Stimulated activated effector memory CD8-positive, alpha-beta T cell treated with anti-CD3 and anti-CD28 coated beads, Interleukin-12 subunit alpha, Interleukin-12 subunit beta, amount 100 ng/mL, for 72 hours (primary cell): ENCODE measurements around the gene NPC1L1.
"Not testable (repeated sequence)": the region's sequence is repeated elsewhere in the genome, so short reads cannot be mapped to it uniquely, and the experiment has no call there.

Experiments
- ATAC-seq: fragments of 150-1000 bp; cut with Tn5 transposase; 2 replicates; pipeline ENCODE4 v1.10.0; 2021
- DNase-seq, 2 donors: peaks; one replicate each; pipeline ENCODE4 v3.0.0; 2021 to 2022; ENCODE audit warnings: low spot score in 2 of 2
- H3K27ac Mint-ChIP-seq: one replicate; pipeline ENCODE4 v1.8.0; 2022; ENCODE audit warnings: mild to moderate bottlenecking, mixed read lengths
- H3K36me3 Mint-ChIP-seq: one replicate; pipeline ENCODE4 v1.8.0; 2022; ENCODE audit warnings: mild to moderate bottlenecking, mixed read lengths
- H3K4me1 Mint-ChIP-seq: one replicate; pipeline ENCODE4 v1.8.0; 2022; ENCODE audit warnings: mixed read lengths
- H3K4me3 Mint-ChIP-seq: one replicate; pipeline ENCODE4 v1.8.0; 2022; ENCODE audit warnings: mild to moderate bottlenecking, mixed read lengths
- H3K9me3 Mint-ChIP-seq: one replicate; pipeline ENCODE4 v1.8.0; 2022; ENCODE audit warnings: mixed read lengths

Gene NPC1L1

DNA sequence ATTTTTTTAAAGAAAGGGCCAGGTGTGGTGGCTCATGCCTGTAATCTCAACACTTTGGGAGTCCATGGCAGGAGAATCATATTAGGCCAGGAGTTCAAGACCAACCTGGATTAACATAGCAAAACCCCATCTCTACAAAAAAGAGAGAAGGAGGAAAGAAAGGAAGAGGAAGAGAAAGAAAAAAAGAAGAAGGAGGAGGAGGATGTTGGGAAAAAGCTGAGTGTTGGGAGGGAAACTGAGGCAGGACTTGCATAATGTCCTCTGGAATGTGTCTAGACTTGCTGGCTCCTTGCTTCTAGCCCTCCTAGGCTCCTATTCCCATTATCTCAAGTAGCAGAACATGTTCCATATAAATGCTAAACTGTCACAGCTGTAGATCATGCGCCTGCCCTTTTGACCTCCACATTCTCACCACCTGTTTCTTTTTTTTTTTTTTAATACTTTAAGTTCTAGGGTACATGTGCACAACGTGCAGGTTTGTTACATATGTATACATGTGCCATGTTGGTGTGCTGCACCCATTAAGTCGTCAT, 11.4 kb upstream of the NPC1L1 start:
- DNase-seq, H3K4me3 Mint-ChIP-seq: not testable (repeated sequence)

DNA sequence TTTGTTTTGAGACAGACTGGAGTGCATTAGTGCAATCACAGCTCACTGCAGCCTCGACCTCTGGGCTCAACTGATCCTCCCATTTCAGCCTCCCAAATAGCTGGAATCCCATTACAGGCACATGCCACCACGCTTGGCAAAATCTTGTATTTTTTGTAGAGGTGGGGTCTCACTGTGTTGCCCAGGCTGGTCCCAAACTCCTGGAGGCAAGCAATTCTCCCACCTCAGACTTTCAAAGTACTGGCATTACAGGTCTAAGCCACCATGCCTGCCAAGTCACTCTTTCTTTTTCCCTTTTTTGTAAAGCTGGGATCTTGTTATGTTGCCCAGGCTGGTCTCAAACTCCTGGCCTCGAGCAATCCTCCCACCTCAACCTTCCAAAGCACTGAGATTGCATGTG, 8.3 kb upstream of the NPC1L1 start:
- no peak for ATAC-seq
- H3K4me1 Mint-ChIP-seq, result no peaks in the 10 kb centered on the region

More for the DNA sequence above, 11.4 kb upstream of the NPC1L1 start:
- H3K36me3 Mint-ChIP-seq, H3K4me1 Mint-ChIP-seq, ATAC-seq, H3K9me3 Mint-ChIP-seq, H3K27ac Mint-ChIP-seq: not testable (repeated sequence)

DNA sequence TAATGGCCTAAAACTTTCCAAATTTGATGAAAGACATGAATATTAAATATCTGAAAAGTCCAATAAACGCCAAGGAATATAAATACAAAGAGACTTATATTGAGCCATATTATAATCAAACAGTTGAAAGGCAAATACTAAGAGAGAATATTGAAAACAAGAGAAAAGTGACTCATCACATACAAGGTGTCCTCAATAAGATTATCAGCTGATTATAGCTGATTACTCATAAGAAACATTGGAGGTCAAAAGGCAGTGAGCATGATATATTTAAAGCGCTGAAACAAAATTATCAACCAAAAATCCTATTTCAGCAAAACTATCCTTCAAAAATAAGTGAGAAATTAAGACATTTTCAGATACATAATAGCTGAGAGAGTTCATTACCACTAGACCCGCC, 7.8 kb upstream of the NPC1L1 start:
- no peaks in the 10 kb centered on the region for H3K36me3 Mint-ChIP-seq
- no peaks in the 10 kb centered on the region for H3K4me1 Mint-ChIP-seq
- H3K4me3 Mint-ChIP-seq, result no peak overlapping the region
- ATAC-seq (peak; percentile 54), DNase-seq (no peak)
- H3K27ac Mint-ChIP-seq, result no peak overlapping the region
- H3K9me3 Mint-ChIP-seq, result no peaks in the 10 kb centered on the region

More for the DNA sequence above, 8.3 kb upstream of the NPC1L1 start:
- H3K9me3 Mint-ChIP-seq, result no peaks in the 10 kb centered on the region
- H3K27ac Mint-ChIP-seq, result no peak overlapping the region
- DNase-seq, result no peak
- H3K36me3 Mint-ChIP-seq, result no peaks in the 10 kb centered on the region
- H3K4me3 Mint-ChIP-seq, result no peak overlapping the region

DNA sequence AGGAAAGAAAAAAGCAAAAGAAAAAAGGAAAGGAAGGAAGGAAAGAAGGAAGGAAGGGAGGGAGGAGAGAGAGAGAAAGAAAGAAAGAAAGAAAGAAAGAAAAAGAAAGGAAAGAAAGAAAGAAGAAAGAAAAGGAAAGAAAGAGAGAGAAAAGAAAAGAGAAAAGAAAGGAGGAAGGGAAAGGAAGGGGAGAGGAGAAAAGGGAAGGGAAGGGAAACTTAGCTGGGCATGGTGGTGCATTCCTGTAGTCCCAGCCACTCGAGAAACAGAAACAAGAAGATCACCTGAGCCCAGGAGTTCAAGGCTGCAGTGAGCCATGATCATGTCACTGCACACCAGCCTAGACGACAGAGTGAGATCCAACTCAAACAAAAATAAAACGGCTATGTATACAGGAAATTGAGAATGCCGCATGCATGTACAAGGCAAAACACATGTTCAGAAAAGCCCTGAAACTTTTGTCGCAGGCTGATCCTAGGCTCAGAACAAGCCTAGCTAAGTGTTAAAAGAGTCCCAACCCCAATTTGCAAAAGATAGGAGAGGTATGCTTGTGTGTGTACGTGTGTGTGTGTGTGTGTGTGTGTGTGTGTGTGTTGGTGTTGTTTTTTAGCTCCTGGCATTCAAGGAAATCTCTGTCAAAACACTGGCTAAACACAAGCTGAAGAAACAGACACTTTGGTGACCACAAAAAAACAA, 6.6 kb upstream of the NPC1L1 start:
- no peaks in the 10 kb centered on the region for H3K9me3 Mint-ChIP-seq
- H3K4me3 Mint-ChIP-seq, result no peak overlapping the region
- H3K4me1 Mint-ChIP-seq, result no peaks in the 10 kb centered on the region
- no peaks in the 10 kb centered on the region for H3K36me3 Mint-ChIP-seq
- ATAC-seq (no peak), DNase-seq (no peak)
- peak overlapping the region; percentile 17 for H3K27ac Mint-ChIP-seq

DNA sequence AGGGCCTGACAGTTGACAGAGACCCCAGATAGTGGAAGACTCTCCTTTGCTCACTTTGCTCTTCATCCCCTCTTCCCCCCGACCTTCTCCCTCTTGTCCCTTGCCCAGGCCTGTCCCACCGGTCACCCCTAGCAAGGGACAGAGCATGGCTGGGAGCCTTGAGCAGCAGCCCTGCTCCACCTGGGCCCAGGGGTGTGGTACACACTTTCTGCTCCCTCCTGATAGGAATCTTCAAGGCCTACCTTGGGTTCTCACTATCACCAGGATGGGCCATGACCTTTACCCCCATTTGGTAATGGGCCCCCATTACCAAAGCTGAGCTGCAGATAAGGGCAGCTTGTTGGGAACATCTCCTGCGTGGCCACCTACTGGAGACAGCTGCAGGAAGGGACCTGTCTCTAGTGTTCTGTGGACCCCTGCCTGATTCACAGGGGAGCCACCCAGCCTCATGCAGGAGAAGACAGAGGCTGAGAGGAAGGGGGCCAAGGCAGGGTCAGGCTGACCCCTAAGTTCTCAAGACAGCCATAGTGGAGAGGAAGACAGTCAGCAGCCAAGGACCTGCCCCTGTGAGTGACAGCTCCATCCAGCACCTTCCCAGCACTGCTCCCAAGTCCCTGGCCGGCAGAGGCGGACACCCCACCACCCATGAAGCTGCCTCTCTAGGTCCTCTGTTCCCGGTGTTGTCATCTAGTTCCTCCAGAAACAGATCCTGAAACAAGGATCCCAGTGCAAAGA, 913 bp upstream of the NPC1L1 start:
- no peaks in the 10 kb centered on the region for H3K9me3 Mint-ChIP-seq
- H3K27ac Mint-ChIP-seq, result no peak overlapping the region
- no peaks in the 10 kb centered on the region for H3K4me1 Mint-ChIP-seq
- H3K36me3 Mint-ChIP-seq, result no peaks in the 10 kb centered on the region
- ATAC-seq (no peak), DNase-seq (no peak)
- no peak overlapping the region for H3K4me3 Mint-ChIP-seq

DNA sequence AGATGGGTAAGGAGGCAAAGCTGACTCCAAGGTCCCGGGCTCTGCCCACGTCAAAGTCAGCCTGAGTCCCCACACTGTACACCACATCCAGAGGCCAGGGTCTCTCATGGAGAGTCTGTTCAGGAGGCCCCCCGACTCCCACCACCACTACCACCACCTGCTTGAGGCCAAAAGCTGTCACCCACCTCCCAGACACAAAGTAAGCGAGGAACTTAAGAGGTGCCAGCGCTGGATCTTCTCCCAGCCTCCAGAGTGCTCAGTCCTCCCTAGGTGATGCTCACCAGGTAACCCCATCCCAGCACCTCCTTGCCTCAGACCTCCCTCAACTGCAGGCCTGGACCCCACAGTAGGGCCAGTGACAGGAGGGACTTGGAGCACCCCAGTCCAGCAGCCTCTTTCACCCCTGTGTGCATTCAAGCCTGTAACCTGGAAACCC, 520 bp downstream of the NPC1L1 start:
- DNase-seq, result no peak
- ATAC-seq, result no peak
- Mint-ChIP-seq H3K9me3 (no peaks in the 10 kb centered on the region), H3K27ac (no peak overlapping the region), H3K36me3 (no peaks in the 10 kb centered on the region), H3K4me1 (no peaks in the 10 kb centered on the region), H3K4me3 (no peak overlapping the region)

DNA sequence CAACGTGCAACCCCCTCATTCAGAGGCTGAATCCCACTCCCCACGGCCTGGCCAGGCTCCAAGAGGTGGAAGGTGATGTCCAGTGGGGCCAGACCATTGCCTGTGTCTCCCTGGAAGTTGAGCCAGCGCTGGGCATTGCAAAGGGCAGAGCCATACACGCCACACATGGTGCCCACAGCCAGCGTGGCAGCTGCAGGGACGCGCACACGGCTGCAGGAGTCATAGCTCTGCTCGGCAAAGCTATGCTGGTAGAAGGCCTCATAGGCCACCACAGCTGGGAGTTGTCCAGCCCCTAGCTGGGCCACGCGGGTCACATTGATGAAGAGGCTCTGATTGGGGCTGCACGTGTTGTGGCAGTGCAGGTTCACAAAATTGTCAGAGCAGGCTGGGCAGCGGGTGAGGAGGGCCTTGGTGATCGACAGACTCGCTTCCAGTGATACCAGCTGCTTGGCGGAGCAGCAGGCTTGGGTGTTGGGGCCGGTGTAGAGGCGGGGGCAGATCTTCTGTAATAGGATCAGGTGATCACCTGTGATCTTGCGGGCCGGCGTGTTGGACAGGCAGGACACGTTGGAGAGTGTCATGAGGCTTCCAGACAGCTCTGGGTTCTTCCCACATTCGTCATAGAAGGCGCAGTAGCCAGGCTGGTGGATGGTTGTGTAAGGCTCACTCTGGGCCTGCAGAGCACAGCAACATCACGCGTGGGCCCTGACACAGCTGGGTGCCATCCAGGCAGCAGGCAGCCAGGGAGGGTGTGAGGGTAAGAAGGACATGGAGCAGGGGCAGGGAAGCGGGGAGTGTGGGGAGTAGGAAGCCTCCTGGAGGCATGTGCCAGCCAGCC, 1.2 kb downstream of the NPC1L1 start:
- no peak for DNase-seq
- no peaks in the 10 kb centered on the region for H3K4me1 Mint-ChIP-seq
- H3K27ac Mint-ChIP-seq, result no peak overlapping the region
- H3K9me3 Mint-ChIP-seq, result no peaks in the 10 kb centered on the region
- ATAC-seq, result no peak
- no peak overlapping the region for H3K4me3 Mint-ChIP-seq
- H3K36me3 Mint-ChIP-seq, result no peaks in the 10 kb centered on the region

DNA sequence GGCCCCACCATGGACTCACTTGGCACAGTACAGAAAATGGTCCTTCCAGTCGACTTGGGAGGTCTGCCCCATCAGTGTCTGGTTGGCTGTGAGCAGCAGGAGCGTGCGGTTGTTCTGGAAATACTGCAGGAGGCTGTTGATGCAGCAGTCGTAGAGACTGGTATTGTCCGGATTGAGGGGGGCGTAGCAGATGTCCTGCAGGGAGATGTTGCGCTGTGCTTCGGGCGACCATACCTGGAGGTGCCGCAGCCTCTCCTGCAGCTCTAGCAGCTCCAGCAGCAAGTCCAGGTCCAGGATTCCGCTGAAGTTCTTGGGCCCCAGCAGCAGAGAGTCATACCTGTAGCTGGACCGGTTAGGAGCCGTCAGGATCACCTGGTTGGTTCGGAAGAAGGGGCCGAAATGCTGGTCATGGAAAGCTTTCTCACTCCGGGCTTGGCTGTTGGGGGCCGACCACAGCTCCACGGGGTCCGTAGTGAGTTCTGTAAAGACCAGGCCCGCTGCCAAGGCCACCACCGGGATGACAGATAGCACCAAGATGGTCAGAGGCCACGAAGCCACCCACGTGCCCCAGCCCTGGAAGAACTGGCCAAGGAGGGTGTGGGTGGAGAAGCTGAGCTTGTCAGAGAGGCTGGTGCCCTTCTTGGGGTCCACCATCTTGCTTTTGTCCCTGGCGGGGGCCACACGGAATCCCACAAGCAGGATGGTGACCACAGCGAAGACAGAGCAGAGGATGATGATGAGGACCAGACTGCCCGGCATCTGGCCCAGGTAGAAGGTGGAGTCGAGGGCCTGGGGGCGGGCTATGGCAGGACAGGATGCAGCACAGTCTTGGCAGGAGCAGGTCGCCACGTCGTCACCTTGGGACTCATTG, 2.1 kb downstream of the NPC1L1 start:
- Mint-ChIP-seq H3K27ac (no peak overlapping the region), H3K9me3 (no peaks in the 10 kb centered on the region), H3K4me3 (no peak overlapping the region), H3K4me1 (no peaks in the 10 kb centered on the region), H3K36me3 (no peaks in the 10 kb centered on the region)
- DNase-seq (no peak), ATAC-seq (no peak)

DNA sequence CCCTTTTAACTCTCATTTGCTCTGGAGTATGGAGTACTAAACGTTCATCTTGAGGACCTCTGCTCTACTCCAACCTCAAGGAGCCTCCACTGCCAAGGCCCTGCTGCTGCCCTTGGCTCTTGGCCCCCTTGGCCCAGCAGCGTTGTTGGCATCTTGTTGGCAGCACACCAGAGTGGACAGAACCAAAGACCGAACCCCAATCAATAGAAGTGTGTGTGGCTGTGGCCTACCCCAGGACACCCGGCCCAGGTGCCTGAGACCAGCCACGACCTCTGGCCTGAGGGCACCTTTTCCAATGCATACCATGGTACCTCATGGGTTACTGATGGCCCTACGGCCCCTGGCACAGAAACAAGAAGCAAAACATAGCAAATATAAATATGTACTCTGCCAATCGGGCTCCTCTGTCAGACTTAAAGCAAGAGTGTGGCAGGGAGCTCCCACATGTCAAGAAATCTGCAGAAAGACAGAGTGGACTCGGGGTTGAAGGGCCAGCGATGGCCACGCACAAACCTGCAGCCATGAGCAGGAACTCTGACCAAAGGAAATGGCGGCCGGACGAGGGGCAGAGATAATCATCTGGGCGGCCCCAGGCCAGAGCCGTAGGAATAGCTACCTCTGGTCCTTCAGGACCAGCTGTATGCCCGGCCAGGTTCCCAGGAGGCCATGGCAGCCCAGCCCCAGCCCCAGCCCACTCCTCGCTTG, 2.9 kb downstream of the NPC1L1 start:
- ATAC-seq (no peak), DNase-seq (no peak)
- H3K27ac Mint-ChIP-seq, result no peak overlapping the region
- no peaks in the 10 kb centered on the region for H3K4me1 Mint-ChIP-seq
- no peak overlapping the region for H3K4me3 Mint-ChIP-seq
- H3K9me3 Mint-ChIP-seq, result no peaks in the 10 kb centered on the region
- no peaks in the 10 kb centered on the region for H3K36me3 Mint-ChIP-seq

DNA sequence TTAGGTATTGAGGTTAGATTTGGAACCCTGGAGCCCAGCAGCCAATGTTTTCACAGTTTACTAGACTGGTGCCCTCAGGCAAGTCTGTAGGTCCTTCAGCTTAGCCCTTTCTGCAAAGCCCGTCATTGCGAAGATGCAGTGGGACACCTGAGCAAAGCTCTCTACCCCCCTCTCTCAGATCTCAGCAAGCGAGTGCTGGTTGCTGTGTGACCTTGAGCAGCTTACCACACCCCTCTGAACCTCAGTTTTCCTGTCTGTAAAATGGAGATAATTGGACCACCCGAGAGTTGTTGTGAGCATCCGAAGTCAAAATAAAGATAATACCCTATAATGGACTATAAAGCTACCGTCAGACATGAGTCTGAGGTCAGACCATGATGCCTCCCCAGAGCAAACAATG, 3.7 kb downstream of the NPC1L1 start:
- H3K9me3 Mint-ChIP-seq, result no peaks in the 10 kb centered on the region
- H3K4me3 Mint-ChIP-seq, result no peak overlapping the region
- H3K36me3 Mint-ChIP-seq, result no peaks in the 10 kb centered on the region
- H3K27ac Mint-ChIP-seq, result no peak overlapping the region
- ATAC-seq (no peak), DNase-seq (no peak)
- H3K4me1 Mint-ChIP-seq, result no peaks in the 10 kb centered on the region

DNA sequence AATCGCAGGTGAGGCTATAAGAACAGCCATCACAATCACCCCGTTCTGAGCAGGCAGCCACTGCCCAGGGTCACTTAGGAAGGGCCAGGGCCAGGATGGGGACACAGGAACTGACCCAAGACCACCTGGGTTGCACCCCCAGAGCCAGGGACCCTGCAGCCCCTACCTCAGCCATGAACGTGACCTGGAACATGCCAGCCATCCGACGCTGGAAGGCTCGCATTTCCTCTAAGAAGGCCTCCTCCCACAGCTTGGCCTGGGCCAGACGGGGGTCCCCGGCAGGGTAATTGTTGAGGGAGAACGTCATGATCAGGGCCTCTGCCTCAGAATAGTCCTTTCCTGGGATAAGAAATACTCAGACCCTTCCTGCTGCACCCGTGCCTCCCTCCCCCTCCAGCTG, 5.0 kb downstream of the NPC1L1 start:
- Mint-ChIP-seq H3K27ac (no peak overlapping the region), H3K4me1 (no peaks in the 10 kb centered on the region), H3K4me3 (no peak overlapping the region), H3K36me3 (no peaks in the 10 kb centered on the region), H3K9me3 (no peaks in the 10 kb centered on the region)
- ATAC-seq (no peak), DNase-seq (no peak)

DNA sequence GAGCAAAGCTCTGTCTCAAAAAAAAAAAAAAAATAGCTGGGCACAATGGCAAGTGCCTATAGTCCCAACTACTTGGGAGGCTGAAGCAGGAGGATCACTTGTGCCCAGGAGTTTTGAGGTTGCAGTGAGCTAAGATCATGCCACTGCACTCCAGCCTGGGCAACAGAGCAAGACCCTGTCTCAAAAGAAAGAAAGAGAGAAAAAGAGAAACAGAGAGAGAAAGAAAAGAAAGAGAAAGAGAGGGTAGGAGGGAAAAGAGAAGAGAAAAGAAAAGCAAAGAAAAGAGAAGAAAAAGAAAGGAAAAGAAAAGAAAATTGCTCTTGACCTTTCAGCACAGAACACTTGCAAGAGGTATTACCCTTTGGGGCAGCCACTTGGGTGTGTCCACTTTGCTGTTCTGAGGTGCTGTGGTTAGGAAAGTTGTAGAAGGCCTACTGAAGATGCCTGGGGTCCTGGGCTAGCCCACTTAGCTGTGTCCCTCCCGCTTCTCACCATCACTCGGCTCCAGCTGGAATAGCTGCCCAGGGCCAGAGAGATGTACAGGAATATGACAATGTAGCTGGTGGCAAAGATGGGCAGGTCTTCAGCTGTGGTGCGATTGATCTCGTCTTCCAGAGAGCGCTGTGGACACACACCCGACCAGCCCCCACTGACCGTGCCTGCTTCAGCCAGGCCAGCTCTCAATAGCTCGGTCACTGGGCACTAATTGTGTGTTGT, 5.6 kb downstream of the NPC1L1 start:
- Mint-ChIP-seq H3K4me1 (no peaks in the 10 kb centered on the region), H3K36me3 (no peaks in the 10 kb centered on the region), H3K9me3 (no peaks in the 10 kb centered on the region), H3K4me3 (no peak overlapping the region), H3K27ac (peak overlapping the region; percentile 8)
- no peak for DNase-seq
- ATAC-seq, result no peak

DNA sequence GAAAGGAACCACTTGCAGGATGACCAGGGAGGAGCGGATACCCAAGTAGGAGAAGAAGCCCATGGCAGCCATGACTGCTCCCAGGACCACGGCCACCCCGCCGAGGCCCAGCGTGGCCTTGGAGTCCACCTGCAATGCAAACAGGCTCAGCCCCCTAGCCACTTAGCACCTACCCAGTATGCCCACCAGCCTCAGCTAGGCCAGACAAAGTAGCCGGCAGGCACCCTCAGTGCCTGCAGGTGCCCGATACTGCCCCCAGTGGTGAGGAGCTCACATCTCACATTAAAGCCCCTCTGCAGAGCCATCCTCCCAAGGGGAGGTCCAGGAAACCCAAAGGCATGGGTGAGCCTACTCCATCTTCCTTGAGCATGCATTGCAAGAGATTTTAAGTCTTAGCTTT, 6.6 kb downstream of the NPC1L1 start:
- H3K4me3 Mint-ChIP-seq, result no peak overlapping the region
- peak; percentile 73 for ATAC-seq
- no peaks in the 10 kb centered on the region for H3K4me1 Mint-ChIP-seq
- H3K36me3 Mint-ChIP-seq, result no peaks in the 10 kb centered on the region
- H3K27ac Mint-ChIP-seq, result no peak overlapping the region
- peak; percentile 43 to 78 for DNase-seq
- H3K9me3 Mint-ChIP-seq, result no peaks in the 10 kb centered on the region

DNA sequence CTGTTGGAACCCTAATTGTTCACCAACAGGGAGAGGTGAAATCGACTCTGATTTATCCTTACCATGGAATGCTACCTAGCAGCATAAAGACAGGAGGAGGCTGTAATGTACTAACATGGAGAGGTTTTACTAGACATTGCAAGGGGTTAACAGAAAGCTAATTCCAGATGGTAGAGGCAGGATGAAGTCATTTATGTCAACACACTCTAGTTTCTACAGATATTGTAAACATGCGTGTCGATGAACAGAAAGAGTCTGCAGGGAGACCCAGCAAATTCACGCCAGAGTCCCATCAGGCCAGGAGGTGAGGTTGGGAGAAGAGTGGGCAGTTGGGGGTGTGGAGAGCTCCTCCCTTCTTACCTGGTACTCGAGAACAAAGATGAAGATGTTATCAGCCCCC, 7.0 kb downstream of the NPC1L1 start:
- H3K4me3 Mint-ChIP-seq, result no peak overlapping the region
- H3K9me3 Mint-ChIP-seq, result no peaks in the 10 kb centered on the region
- H3K4me1 Mint-ChIP-seq, result no peaks in the 10 kb centered on the region
- ATAC-seq, result no peak
- no peak for DNase-seq
- no peaks in the 10 kb centered on the region for H3K36me3 Mint-ChIP-seq
- no peak overlapping the region for H3K27ac Mint-ChIP-seq
